ENCODE measurements around the gene ZNF467.

ZNF467 gene

GRCh38 chr7:149728491-149729375, 44.7 kb downstream of the ZNF467 start:
- Histone ChIP-seq H3K9ac (ENCODE audit: low read depth, low read length, poor library complexity) (no peak overlapping the region), H3K4ac (ENCODE audit: low read length) (no peak overlapping the region), H3K18ac (ENCODE audit: low read length) (no peak overlapping the region), H4K91ac (ENCODE audit: low read depth, low read length, poor library complexity) (no peak overlapping the region), H2AFZ (ENCODE audit: low read length) (no peak overlapping the region), H3K79me1 (ENCODE audit: low read depth, low read length) (peaks cover 6% of the 10 kb centered on the region), H3K9me3 (replicated peaks in 1 of 2; ENCODE audit: control insufficient read depth in 2 of 2, insufficient read depth in 1 of 2, low read depth in 1 of 2, low read length in 2 of 2) (no peaks in the 10 kb centered on the region), H3K36me3 (replicated peaks in 1 of 2; ENCODE audit: control insufficient read depth in 2 of 2, insufficient read depth in 2 of 2, low read length in 2 of 2) (peaks cover 59 to 98% of the 10 kb centered on the region in 2 donors), H3K14ac (ENCODE audit: low read length) (peak overlapping the region; percentile 21), H3K4me1 (ENCODE audit: control insufficient read depth in 2 of 2, insufficient read depth in 1 of 2, low read depth in 1 of 2, low read length in 2 of 2) (peaks cover 0 to 1% of the 10 kb centered on the region in 2 donors), H3K27me3 (ENCODE audit: control insufficient read depth in 3 of 3, insufficient read depth in 3 of 3, low read depth in 1 of 3, low read length in 3 of 3) (no peaks in the 10 kb centered on the region), H2AK5ac (ENCODE audit: low read depth, low read length) (no peak overlapping the region), H3K27ac (replicated peaks; ENCODE audit: low read length) (no peak overlapping the region), H2BK5ac (ENCODE audit: low read length) (peak overlapping the region; percentile 13), H3K4me3 (ENCODE audit: low read length in 2 of 2) (no peak overlapping the region), H2BK15ac (ENCODE audit: low read length) (no peak overlapping the region), H4K8ac (ENCODE audit: low read depth, low read length) (no peak overlapping the region), H2BK120ac (ENCODE audit: low read depth, low read length) (no peak overlapping the region), H2BK12ac (ENCODE audit: low read length) (no peak overlapping the region), H3K4me2 (ENCODE audit: insufficient read depth, low read length, poor library complexity, severe bottlenecking) (no peak overlapping the region), H3K23ac (ENCODE audit: low read depth, low read length, poor library complexity) (peak overlapping the region; percentile 73)
- no CpG with 5 or more reads among the region's 21 CpGs for WGBS, 2 donors (ENCODE audit: extremely low coverage in 2 of 2, insufficient read length in 2 of 2, insufficient replicate concordance in 1 of 2)
- DNase-seq (ENCODE audit: low spot score), result no peak

- H3K9ac ChIP-seq (ENCODE audit: low read depth, low read length, poor library complexity), result peak overlapping the region; percentile 12
- H3K18ac ChIP-seq (ENCODE audit: low read length), result no peak overlapping the region
- H2BK15ac ChIP-seq (ENCODE audit: low read length), result no peak overlapping the region
- H3K79me1 ChIP-seq (ENCODE audit: low read depth, low read length), result peaks cover 3% of the 10 kb centered on the region
- H2AFZ ChIP-seq (ENCODE audit: low read length), result no peak overlapping the region
- no peak overlapping the region for H3K4me3 ChIP-seq (ENCODE audit: low read length in 2 of 2)
- H2AK5ac ChIP-seq (ENCODE audit: low read depth, low read length), result no peak overlapping the region
- peaks cover 0 to 1% of the 10 kb centered on the region in 2 donors for H3K4me1 ChIP-seq (ENCODE audit: control insufficient read depth in 2 of 2, insufficient read depth in 1 of 2, low read depth in 1 of 2, low read length in 2 of 2)
- no peak overlapping the region for H4K8ac ChIP-seq (ENCODE audit: low read depth, low read length)
- H2BK12ac ChIP-seq (ENCODE audit: low read length), result no peak overlapping the region
- peaks cover 58 to 98% of the 10 kb centered on the region in 2 donors for H3K36me3 ChIP-seq (replicated peaks in 1 of 2; ENCODE audit: control insufficient read depth in 2 of 2, insufficient read depth in 2 of 2, low read length in 2 of 2)
- H3K4ac ChIP-seq (ENCODE audit: low read length), result no peak overlapping the region
- H2BK5ac ChIP-seq (ENCODE audit: low read length), result peak overlapping the region; percentile 13
- H3K23ac ChIP-seq (ENCODE audit: low read depth, low read length, poor library complexity), result no peak overlapping the region
- H3K9me3 ChIP-seq (replicated peaks in 1 of 2; ENCODE audit: control insufficient read depth in 2 of 2, insufficient read depth in 1 of 2, low read depth in 1 of 2, low read length in 2 of 2), result no peaks in the 10 kb centered on the region
- no peak overlapping the region for H3K4me2 ChIP-seq (ENCODE audit: insufficient read depth, low read length, poor library complexity, severe bottlenecking)
- WGBS, 2 donors (ENCODE audit: extremely low coverage in 2 of 2, insufficient read length in 2 of 2, insufficient replicate concordance in 1 of 2), result no CpG with 5 or more reads among the region's 12 CpGs
- no peak overlapping the region for H3K14ac ChIP-seq (ENCODE audit: low read length)
- no peak overlapping the region for H2BK120ac ChIP-seq (ENCODE audit: low read depth, low read length)
- H3K27ac ChIP-seq (replicated peaks; ENCODE audit: low read length), result no peak overlapping the region
- no peak for DNase-seq (ENCODE audit: low spot score)
- no peak overlapping the region for H4K91ac ChIP-seq (ENCODE audit: low read depth, low read length, poor library complexity)
- H3K27me3 ChIP-seq (ENCODE audit: control insufficient read depth in 3 of 3, insufficient read depth in 3 of 3, low read depth in 1 of 3, low read length in 3 of 3), result no peaks in the 10 kb centered on the region
Measured at GRCh38 chr7:149727899-149728476, 45.4 kb downstream of the ZNF467 start.

GRCh38 chr7:149727053-149727898, 46.1 kb downstream of the ZNF467 start:
- no CpG with 5 or more reads among the region's 13 CpGs for WGBS, 2 donors (ENCODE audit: extremely low coverage in 2 of 2, insufficient read length in 2 of 2, insufficient replicate concordance in 1 of 2)
- no peak overlapping the region for H3K23ac ChIP-seq (ENCODE audit: low read depth, low read length, poor library complexity)

More at GRCh38 chr7:149727053-149727898, 46.1 kb downstream of the ZNF467 start:
- H4K91ac ChIP-seq (ENCODE audit: low read depth, low read length, poor library complexity), result no peak overlapping the region
- no peak overlapping the region for H2BK12ac ChIP-seq (ENCODE audit: low read length)
- H2AK5ac ChIP-seq (ENCODE audit: low read depth, low read length), result no peak overlapping the region
- H2BK120ac ChIP-seq (ENCODE audit: low read depth, low read length), result no peak overlapping the region
- no peak overlapping the region for H4K8ac ChIP-seq (ENCODE audit: low read depth, low read length)
- H2AFZ ChIP-seq (ENCODE audit: low read length), result no peak overlapping the region
- no peak overlapping the region for H3K27ac ChIP-seq (replicated peaks; ENCODE audit: low read length)
- no peaks in the 10 kb centered on the region for H3K27me3 ChIP-seq (ENCODE audit: control insufficient read depth in 3 of 3, insufficient read depth in 3 of 3, low read depth in 1 of 3, low read length in 3 of 3)
- no peak overlapping the region for H3K4me3 ChIP-seq (ENCODE audit: low read length in 2 of 2)
- no peak overlapping the region for H3K14ac ChIP-seq (ENCODE audit: low read length)
- H3K4me2 ChIP-seq (ENCODE audit: insufficient read depth, low read length, poor library complexity, severe bottlenecking), result no peak overlapping the region
- H2BK15ac ChIP-seq (ENCODE audit: low read length), result no peak overlapping the region
- H3K79me1 ChIP-seq (ENCODE audit: low read depth, low read length), result peaks cover 3% of the 10 kb centered on the region
- H3K9me3 ChIP-seq (replicated peaks in 1 of 2; ENCODE audit: control insufficient read depth in 2 of 2, insufficient read depth in 1 of 2, low read depth in 1 of 2, low read length in 2 of 2), result no peaks in the 10 kb centered on the region
- H2BK5ac ChIP-seq (ENCODE audit: low read length), result no peak overlapping the region
- H3K36me3 ChIP-seq (replicated peaks in 1 of 2; ENCODE audit: control insufficient read depth in 2 of 2, insufficient read depth in 2 of 2, low read length in 2 of 2), result peaks cover 57 to 98% of the 10 kb centered on the region in 2 donors
- H3K4me1 ChIP-seq (ENCODE audit: control insufficient read depth in 2 of 2, insufficient read depth in 1 of 2, low read depth in 1 of 2, low read length in 2 of 2), result peaks cover 0 to 1% of the 10 kb centered on the region in 2 donors
- DNase-seq (ENCODE audit: low spot score), result no peak
- no peak overlapping the region for H3K4ac ChIP-seq (ENCODE audit: low read length)
- no peak overlapping the region for H3K9ac ChIP-seq (ENCODE audit: low read depth, low read length, poor library complexity)
- no peak overlapping the region for H3K18ac ChIP-seq (ENCODE audit: low read length)
